GM23338 (cell line): ENCODE data around the gene CFAP77. TPM values are rescaled to one million over a fixed set of nuclear protein-coding genes. Genes with fewer than 3 reads are reported as not detected.

Experiments
- ATAC-seq: fragments of 200-7000 bp; cut with Tn5 transposase; 3 replicates; pipeline ENCODE4 v1.9.1; 2020
- DNase-seq: peaks from one replicate; pipeline ENCODE4 v3.0.0-alpha.2; 2015; ENCODE audit warnings: low spot score
- H2AFZ ChIP-seq: fragments of 200-600 bp; sonication (generic); 2 replicates; pipeline ENCODE4 v1.8.0; 2016; ENCODE audit warnings: antibody characterized with exemption, mild to moderate bottlenecking, moderate library complexity
- H3F3A ChIP-seq: fragments of 200-600 bp; sonication (generic); replicated peaks from 2 replicates; pipeline ENCODE4 v1.8.0; 2017; ENCODE audit warnings: antibody characterized with exemption, mixed run types, low read depth
- H3K27ac ChIP-seq: fragments of 200-600 bp; sonication (generic); 2 replicates; pipeline ENCODE4 v1.6.1; 2016; ENCODE audit warnings: low read depth
- H3K27me3 ChIP-seq: fragments of 200-600 bp; sonication (generic); 2 replicates; pipeline ENCODE4 v1.8.0; 2016; ENCODE audit warnings: mild to moderate bottlenecking, mixed run types, moderate library complexity; ENCODE audit not compliant: insufficient read depth
- H3K36me3 ChIP-seq: fragments of 200-600 bp; sonication (generic); 2 replicates; pipeline ENCODE4 v1.8.0; 2016; ENCODE audit warnings: mild to moderate bottlenecking; ENCODE audit not compliant: insufficient read depth
- H3K4me1 ChIP-seq: fragments of 200-600 bp; sonication (generic); 2 replicates; pipeline ENCODE4 v1.8.0; 2016; ENCODE audit warnings: mild to moderate bottlenecking, moderate library complexity; ENCODE audit not compliant: insufficient read depth
- H3K4me2 ChIP-seq: fragments of 200-600 bp; sonication (generic); 2 replicates; pipeline ENCODE4 v1.7.1; 2017; ENCODE audit warnings: mixed run types
- H3K4me3 ChIP-seq: fragments of 200-600 bp; sonication (generic); 2 replicates; pipeline ENCODE4 v1.6.1; 2016; ENCODE audit warnings: mixed run types
- H3K79me2 ChIP-seq: fragments of 200-600 bp; sonication (generic); replicated peaks from 2 replicates; pipeline ENCODE4 v1.8.0; 2017; ENCODE audit warnings: mild to moderate bottlenecking; ENCODE audit not compliant: insufficient read depth
- H3K9me2 ChIP-seq: fragments of 200-600 bp; sonication (generic); 2 replicates; pipeline ENCODE4 v1.8.0; 2017; ENCODE audit not compliant: insufficient read depth
- H4K20me1 ChIP-seq: fragments of 200-600 bp; sonication (generic); replicated peaks from 2 replicates; pipeline ENCODE4 v1.8.0; 2017; ENCODE audit warnings: mild to moderate bottlenecking; ENCODE audit not compliant: insufficient read depth
- H3K27ac Mint-ChIP-seq: 2 replicates; pipeline ENCODE4 v1.8.0; 2020; ENCODE audit warnings: inconsistent platforms, mild to moderate bottlenecking, moderate library complexity, mixed read lengths
- H3K27me3 Mint-ChIP-seq: 3 replicates; pipeline ENCODE4 v1.8.0; 2022; ENCODE audit warnings: low read depth, mild to moderate bottlenecking, moderate library complexity, mixed read lengths, inconsistent platforms; ENCODE audit not compliant: insufficient read depth, poor library complexity
- H3K36me3 Mint-ChIP-seq: 3 replicates; pipeline ENCODE4 v1.8.0; 2021; ENCODE audit warnings: low read depth, mild to moderate bottlenecking, inconsistent platforms, moderate library complexity, mixed read lengths
- H3K4me1 Mint-ChIP-seq: 3 replicates; pipeline ENCODE4 v1.8.0; 2020; ENCODE audit warnings: mild to moderate bottlenecking, inconsistent platforms, mixed read lengths
- H3K4me3 Mint-ChIP-seq: 3 replicates; pipeline ENCODE4 v1.8.0; 2021; ENCODE audit warnings: moderate library complexity, mild to moderate bottlenecking, inconsistent platforms, mixed read lengths
- H3K9me3 Mint-ChIP-seq: 3 replicates; pipeline ENCODE4 v1.8.0; 2020; ENCODE audit warnings: moderate library complexity, mild to moderate bottlenecking, inconsistent platforms, mixed read lengths
- ETS1 ChIP-seq: IDR thresholded peaks from 2 replicates; pipeline ENCODE4 v1.6.1; 2016; ENCODE audit warnings: antibody characterized with exemption
- EZH2 ChIP-seq: fragments of 200-600 bp; sonication (generic); IDR thresholded peaks from one replicate; pipeline ENCODE4 v1.8.0; 2017; ENCODE audit warnings: antibody characterized with exemption, mild to moderate bottlenecking, low read depth; ENCODE audit not compliant: unreplicated experiment
- EZH2phosphoT487 ChIP-seq: fragments of 200-600 bp; sonication (generic); IDR thresholded peaks from one replicate; pipeline ENCODE4 v1.8.1; 2018; ENCODE audit warnings: antibody characterized with exemption; ENCODE audit not compliant: unreplicated experiment
- JUNB ChIP-seq: IDR thresholded peaks from one replicate; pipeline ENCODE4 v1.6.1; 2016; ENCODE audit warnings: antibody characterized with exemption; ENCODE audit not compliant: unreplicated experiment
- POLR2AphosphoS5 ChIP-seq: IDR thresholded peaks from 2 replicates; pipeline ENCODE4 v1.6.1; 2016; ENCODE audit warnings: antibody characterized with exemption, low read depth
- REST ChIP-seq: IDR thresholded peaks from one replicate; pipeline ENCODE4 v1.6.1; 2018; ENCODE audit warnings: antibody characterized with exemption; ENCODE audit not compliant: unreplicated experiment
- STAT1 ChIP-seq: IDR thresholded peaks from one replicate; pipeline ENCODE4 v1.6.1; 2016; ENCODE audit warnings: antibody characterized with exemption; ENCODE audit not compliant: unreplicated experiment
- ZNF114 ChIP-seq: fragments of 250-450 bp; sonication (Bioruptor Pico); IDR thresholded peaks from 2 replicates; pipeline ENCODE4 v1.5.0; 2020; ENCODE audit warnings: mild to moderate bottlenecking, moderate library complexity
- ZNF331 ChIP-seq: fragments of 250-450 bp; sonication (Bioruptor Pico); IDR thresholded peaks from 2 replicates; pipeline ENCODE4 v1.5.0; 2020; ENCODE audit warnings: low read depth, mild to moderate bottlenecking, moderate library complexity
- polyA plus RNA-seq: library from polyadenylated mRNA; unstranded; fragments of >200 nt; fragmentation: Nextera tagmentation; extraction: Ambion mirVana; gene quantifications from 2 replicates; pipeline ENCODE4 v1.2.1, GENCODE V29; 2016
- total RNA-seq: library from RNA; depleted of rRNA; stranded (reverse); fragments of >200 nt; shearing (Covaris generic); gene quantifications from 2 replicates; pipeline ENCODE4 v1.2.3, GENCODE V29; 2014
- TF ChIP-seq, protein P1 (sequence below), 2 experiments: fragments of 200-600 bp in 1 of 2; sonication (generic) in 1 of 2; conservative IDR thresholded peaks; 2 replicates each; pipeline versions ENCODE4 v1.5.1 to v1.6.1; 2016 to 2017; ENCODE audit warnings: antibody characterized with exemption in 2 of 2, low read depth in 2 of 2, mild to moderate bottlenecking in 2 of 2, moderate library complexity in 1 of 2

The CFAP77 gene
- total and polyA plus RNA-seq, 2 experiments from 2014 or later = 0.97 to 1.3 TPM

DNA sequence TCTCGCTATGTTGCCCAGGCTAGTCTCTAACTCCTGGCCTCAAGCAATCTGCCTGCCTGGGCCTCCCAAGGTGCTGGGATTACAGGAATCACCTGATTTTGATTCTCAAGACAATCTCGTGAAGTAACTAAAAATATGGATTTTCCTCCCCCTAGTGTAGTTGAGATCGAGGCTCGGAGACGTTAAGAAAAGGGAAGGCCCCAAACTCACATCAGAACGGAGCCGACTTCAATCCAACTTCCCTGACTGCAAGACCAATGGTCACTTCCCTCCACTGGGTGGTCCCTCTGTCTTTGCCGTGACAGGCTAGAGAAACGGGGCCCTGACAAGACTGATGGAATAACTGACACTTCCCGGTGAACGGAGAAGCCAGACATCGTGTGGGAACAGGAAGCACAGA lies 200.7 kb downstream of the CFAP77 start:
- Mint-ChIP-seq H3K27me3 (peaks cover 8% of the 10 kb centered on the region), H3K36me3 (peaks cover 69% of the 10 kb centered on the region), H3K4me3 (no peak overlapping the region), H3K27ac (no peak overlapping the region), H3K4me1 (peaks cover 19% of the 10 kb centered on the region), H3K9me3 (no peaks in the 10 kb centered on the region)
- no peak overlapping the region for H2AFZ ChIP-seq
- no peaks in the 10 kb centered on the region for H3K79me2 ChIP-seq
- DNase-seq (no peak), ATAC-seq (no peak)
- 0 out of 2 replicates have a peak, but pooled peaks cover 3% of the 10 kb centered on the region for H3F3A ChIP-seq
- no peaks in the 10 kb centered on the region for H3K27me3 ChIP-seq
- no peaks in the 10 kb centered on the region; the same call in none of the 2 replicates for H4K20me1 ChIP-seq
- H3K9me2 ChIP-seq = no peaks in the 10 kb centered on the region
- peaks cover 16% of the 10 kb centered on the region; the same call in 1 of the 2 replicates for H3K36me3 ChIP-seq
- no peak overlapping the region for H3K4me2 ChIP-seq
- H3K4me3 ChIP-seq = no peak overlapping the region
- no peak overlapping the region for H3K27ac ChIP-seq
- TF ChIP-seq EZH2phosphoT487 = no peak
- TF ChIP-seq ZNF114 (CRISPR knock-in tag) = no peak
- TF ChIP-seq JUNB = no peak
- TF ChIP-seq ZNF331 (CRISPR knock-in tag) = no peak
- TF ChIP-seq EZH2 = no peak
- TF ChIP-seq POLR2AphosphoS5 = no peak
- peaks cover 5% of the 10 kb centered on the region; the same call in 1 of the 2 replicates for H3K4me1 ChIP-seq

- Mint-ChIP-seq H3K9me3 (no peaks in the 10 kb centered on the region), H3K27me3 (peaks cover 7% of the 10 kb centered on the region), H3K4me3 (no peak overlapping the region), H3K4me1 (peaks cover 34% of the 10 kb centered on the region), H3K27ac (peak overlapping the region; percentile 4; the same call in 1 of the 2 replicates), H3K36me3 (peaks cover 61% of the 10 kb centered on the region)
- Histone ChIP-seq H3K79me2 (no peaks in the 10 kb centered on the region), H3K36me3 (peaks cover 16% of the 10 kb centered on the region; the same call in 1 of the 2 replicates), H3F3A (0 out of 2 replicates have a peak, but pooled peaks cover 3% of the 10 kb centered on the region), H2AFZ (no peak overlapping the region), H3K27me3 (no peaks in the 10 kb centered on the region), H4K20me1 (no peaks in the 10 kb centered on the region; the same call in 1 of the 2 replicates), H3K4me2 (no peak overlapping the region), H3K4me3 (no peak overlapping the region), H3K9me2 (no peaks in the 10 kb centered on the region), H3K4me1 (peaks cover 13% of the 10 kb centered on the region; the same call in 1 of the 2 replicates), H3K27ac (no peak overlapping the region)
- ATAC-seq = no peak
- no peak for DNase-seq
- TF ChIP-seq EZH2phosphoT487 (no peak), ETS1 (no peak), REST (no peak), STAT1 (no peak), ZNF114 (CRISPR knock-in tag) (no peak), EZH2 (no peak)
- TF ChIP-seq, protein P1, sequence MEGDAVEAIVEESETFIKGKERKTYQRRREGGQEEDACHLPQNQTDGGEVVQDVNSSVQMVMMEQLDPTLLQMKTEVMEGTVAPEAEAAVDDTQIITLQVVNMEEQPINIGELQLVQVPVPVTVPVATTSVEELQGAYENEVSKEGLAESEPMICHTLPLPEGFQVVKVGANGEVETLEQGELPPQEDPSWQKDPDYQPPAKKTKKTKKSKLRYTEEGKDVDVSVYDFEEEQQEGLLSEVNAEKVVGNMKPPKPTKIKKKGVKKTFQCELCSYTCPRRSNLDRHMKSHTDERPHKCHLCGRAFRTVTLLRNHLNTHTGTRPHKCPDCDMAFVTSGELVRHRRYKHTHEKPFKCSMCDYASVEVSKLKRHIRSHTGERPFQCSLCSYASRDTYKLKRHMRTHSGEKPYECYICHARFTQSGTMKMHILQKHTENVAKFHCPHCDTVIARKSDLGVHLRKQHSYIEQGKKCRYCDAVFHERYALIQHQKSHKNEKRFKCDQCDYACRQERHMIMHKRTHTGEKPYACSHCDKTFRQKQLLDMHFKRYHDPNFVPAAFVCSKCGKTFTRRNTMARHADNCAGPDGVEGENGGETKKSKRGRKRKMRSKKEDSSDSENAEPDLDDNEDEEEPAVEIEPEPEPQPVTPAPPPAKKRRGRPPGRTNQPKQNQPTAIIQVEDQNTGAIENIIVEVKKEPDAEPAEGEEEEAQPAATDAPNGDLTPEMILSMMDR (conservative IDR thresholded peaks at IDR 0.05; ENCODE audit: low read depth in 2 of 2) = no peak
Observed at GRCh38 chr9:132614324-132614723, 204.3 kb downstream of the CFAP77 start.
